Subcutaneous adipose tissue (tissue), 4 donors: ENCODE results near the gene EHBP1. TPM values are rescaled to one million over a fixed set of nuclear protein-coding genes. Genes with fewer than 3 reads are reported as not detected.

Source experiments
- total RNA-seq, 4 donors: library from RNA; depleted of rRNA; stranded (reverse); fragments of >200 nt; gene quantifications; one replicate each; pipeline ENCODE4 v1.1.0, GENCODE V29; 2016
- TF ChIP-seq, protein P1 (sequence below): fragments of 450-650 bp; IDR thresholded peaks from one replicate; pipeline ENCODE4 v1.5.1; 2016; ENCODE audit warnings: low read depth, mild to moderate bottlenecking, control low read depth, antibody characterized with exemption, moderate library complexity

EHBP1 gene
- total RNA-seq, 4 donors from 2014 or later = 77.5 to 145 (median 110) TPM

DNA sequence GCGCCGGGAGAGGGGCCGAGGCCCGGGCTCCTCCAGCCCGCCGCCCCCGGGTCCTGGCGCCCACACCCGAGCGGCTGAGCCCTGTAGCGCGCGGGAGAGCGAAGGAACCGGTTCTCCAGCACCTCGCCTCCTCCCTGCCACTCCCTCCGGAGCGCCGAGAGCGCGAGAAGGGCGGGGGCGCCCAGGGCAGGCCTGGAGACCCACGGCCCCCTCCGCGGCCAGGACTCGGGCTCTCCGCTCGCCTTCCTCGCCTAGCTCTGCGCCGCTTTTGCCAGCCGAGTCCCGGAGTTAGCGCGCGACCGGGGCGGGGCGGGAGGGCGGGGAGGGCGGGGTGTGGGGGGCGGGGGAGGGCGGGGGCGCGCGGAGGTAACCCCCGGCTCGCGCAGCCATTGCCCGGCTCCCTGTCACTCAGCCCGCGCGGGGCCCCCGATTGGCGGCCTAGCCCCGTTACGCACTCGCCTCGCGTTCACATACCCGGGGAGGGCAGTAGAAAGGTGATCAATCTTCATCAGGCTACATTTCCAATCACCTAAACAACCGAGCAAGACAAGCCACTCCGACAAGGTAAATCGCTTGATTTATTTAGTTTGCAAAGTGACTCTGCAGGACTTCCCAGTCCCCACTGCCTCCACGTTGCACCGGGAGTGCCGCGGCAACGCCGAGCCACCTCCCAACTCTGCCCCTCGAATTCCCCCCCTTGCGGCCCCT lies 345.0 kb downstream of the EHBP1 start, which contains the start of gene OTX1:
TSS of gene OTX1 (plus strand) at position 497 of the 708 bp plus-strand sequence. CDS start 2,161 bp downstream, outside the sequence.
- TF ChIP-seq, protein P1, sequence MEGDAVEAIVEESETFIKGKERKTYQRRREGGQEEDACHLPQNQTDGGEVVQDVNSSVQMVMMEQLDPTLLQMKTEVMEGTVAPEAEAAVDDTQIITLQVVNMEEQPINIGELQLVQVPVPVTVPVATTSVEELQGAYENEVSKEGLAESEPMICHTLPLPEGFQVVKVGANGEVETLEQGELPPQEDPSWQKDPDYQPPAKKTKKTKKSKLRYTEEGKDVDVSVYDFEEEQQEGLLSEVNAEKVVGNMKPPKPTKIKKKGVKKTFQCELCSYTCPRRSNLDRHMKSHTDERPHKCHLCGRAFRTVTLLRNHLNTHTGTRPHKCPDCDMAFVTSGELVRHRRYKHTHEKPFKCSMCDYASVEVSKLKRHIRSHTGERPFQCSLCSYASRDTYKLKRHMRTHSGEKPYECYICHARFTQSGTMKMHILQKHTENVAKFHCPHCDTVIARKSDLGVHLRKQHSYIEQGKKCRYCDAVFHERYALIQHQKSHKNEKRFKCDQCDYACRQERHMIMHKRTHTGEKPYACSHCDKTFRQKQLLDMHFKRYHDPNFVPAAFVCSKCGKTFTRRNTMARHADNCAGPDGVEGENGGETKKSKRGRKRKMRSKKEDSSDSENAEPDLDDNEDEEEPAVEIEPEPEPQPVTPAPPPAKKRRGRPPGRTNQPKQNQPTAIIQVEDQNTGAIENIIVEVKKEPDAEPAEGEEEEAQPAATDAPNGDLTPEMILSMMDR = no peak

DNA sequence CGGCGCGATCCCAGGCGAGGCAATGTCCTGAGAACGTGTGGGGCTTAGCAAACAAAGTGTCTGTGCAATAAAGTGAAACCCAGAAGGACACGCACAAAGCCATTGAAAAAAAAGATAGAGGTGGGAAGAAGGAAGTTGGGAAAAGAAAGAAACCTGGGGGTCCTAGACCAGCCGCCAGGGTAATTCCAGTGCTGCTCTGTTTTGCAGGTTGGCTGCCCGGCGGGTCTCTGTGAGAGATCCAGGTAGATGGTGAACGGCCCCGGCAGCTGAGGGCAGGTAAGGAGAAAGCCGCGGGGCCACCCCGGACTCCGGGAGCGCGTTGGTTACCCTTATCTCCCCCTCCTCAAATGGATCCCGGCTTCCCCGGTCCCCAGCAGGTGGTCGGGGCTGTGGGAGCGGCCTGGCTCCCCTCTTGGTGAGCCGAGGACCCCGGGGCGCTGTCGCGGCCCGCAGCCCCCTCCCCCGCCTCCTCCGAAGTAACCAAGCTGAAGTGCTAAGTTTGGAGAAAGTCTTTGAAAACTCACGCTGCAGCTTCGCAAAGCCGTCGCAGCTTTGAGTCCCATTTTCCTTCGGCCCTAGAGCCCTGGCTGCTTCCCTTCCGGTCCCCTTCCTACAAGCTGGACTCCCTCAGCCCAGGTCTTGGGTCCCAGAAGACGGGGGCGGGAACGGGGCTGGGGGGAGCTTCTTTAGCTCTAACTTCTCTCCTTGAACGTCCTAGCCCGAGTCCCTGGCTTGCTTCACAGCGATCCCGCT lies 345.7 kb downstream of the EHBP1 start:
- TF ChIP-seq, protein P1 = no peak

DNA sequence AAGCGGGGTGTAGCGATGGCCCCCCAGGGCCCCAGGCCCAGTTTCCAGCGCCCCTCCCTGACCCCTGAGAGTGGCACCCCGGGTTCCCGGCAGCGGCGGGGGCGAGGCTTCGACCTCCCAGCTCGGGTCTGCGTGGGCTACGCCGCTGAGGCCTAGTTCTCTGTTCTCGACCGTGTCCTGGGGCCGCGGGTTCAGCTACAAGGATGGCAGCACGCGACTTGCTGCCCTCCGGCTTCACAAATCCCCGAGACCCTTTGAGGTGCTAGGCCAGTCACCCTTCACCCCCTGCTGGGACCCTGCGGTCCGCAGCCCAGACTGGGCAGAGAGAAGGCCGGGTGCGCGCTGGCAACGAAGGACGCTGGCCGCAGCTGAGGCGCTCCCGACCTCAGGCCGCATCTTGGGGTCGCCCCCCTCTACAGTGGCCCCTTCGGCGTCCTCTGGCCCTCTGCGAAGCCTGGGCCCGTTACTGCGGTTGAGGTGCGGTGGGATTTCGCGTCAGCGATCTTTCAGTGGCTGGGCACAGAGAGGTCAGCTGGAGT lies 346.4 kb downstream of the EHBP1 start:
- TF ChIP-seq, protein P1 = no peak

DNA sequence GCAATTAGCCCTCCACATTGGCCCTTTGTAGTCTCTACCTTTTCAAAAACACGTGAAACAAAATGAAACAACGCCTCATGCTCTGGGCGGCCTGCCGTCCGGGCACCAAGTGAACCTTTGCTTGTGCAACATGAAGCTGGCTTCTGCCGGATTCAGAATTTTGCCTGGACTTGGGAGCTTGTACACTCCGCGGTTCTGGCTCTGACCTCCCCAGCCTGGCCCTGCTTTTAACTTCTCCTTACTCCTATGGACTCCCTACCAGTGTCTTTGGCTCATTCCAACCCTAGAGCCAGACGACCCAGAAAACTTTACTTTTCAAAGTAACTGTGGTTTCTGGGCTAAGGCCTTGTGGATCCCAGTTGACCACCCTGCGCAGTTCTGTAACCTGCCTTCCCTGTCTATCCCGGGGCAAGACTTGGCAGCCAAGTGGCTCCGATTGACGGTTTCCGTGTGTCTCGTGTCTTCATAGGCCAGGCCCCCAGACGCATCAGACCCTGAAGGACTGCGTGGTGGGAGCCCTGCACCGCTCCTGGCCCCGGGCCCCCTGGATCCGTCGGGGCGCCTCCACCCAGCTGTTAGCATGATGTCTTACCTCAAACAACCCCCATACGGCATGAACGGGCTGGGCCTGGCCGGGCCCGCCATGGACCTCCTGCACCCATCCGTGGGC lies 347.0 kb downstream of the EHBP1 start:
- TF ChIP-seq, protein P1 = no peak

DNA sequence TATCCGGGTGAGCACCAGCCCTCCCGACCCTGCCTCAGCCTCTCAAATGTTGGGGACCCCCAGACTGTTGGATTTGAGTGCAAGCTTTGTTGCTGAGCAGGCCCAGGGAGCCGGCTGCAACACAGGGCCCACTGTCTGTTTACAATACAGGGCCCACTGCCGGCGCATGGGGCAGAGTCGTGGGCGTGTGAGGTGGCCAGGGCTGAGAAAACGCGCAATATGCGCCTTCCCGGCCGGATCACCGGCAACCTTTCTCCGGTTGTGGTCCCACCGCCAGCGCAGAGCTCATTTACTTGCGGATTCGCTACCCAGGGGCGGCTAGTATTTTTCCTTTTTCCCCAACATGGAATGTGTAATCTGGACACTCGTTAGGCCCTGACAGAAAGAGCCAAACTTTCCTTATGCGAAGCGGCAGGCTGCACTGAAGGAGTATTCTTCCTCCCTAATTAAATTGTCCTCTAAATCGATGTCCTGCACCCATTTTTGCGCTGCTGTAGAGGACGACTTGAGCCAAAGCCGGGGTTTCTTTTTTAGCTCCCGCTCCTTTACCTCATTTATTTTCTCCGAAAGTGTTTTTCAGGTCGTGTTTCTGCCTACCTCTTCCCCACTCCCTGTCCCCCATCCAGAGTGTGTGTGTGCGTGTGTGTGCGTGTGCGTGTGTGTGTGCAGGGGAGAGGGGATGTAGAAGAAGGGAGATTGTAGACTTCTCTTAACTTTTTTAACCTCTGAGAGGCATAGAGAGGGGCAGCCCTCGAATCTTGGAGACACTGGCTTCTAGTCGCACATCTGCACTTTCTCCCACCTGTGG lies 347.8 kb downstream of the EHBP1 start:
- TF ChIP-seq, protein P1 = no peak

DNA sequence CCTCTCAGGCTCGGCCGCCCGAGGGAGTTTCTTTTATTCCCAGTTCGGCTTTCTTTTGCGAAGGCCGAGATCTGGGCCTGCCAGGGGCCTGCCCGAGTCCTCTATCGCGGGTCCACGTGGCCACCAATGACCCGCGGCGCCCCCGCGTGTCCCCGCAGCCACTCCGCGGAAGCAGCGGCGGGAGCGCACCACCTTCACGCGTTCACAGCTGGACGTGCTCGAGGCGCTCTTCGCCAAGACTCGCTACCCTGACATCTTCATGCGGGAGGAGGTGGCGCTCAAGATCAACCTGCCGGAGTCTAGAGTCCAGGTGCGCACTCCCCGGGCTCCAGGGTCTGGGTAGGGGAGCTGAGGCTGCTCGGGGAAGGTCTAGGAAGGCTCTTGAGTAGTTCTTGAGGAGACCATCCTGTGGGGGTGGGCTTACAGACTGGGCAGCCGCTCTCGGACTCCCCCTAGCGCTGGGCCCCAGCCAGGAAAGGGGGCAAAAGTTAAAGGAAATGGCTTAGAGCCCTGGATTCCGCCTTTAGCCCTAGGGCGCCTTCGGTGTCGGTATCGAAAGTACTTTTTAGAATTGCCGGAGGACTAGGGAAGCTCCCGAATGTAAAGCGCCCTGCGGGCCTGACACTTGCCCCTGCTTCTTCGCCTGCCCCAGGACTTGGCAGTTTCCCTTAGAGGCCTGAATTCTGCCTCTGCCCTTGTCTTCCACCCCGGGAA lies 348.5 kb downstream of the EHBP1 start:
- TF ChIP-seq, protein P1 = no peak
